Stomach (tissue), 9 donors: ENCODE data around the gene MBIP. TPM values are rescaled to one million over a fixed set of nuclear protein-coding genes. Genes with fewer than 3 reads are reported as not detected.

Source experiments
- DNase-seq, 2 donors: peaks; one replicate each; pipeline versions ENCODE4 v3.0.0 to v3.0.0-alpha.2; 2013 to 2019
- H3K27ac ChIP-seq, 5 donors: fragments of 200-600 bp in 4 of 5; sonication (generic) in 4 of 5; one replicate each; pipeline ENCODE4 v1.5.1; 2013 to 2019; ENCODE audit warnings: mild to moderate bottlenecking in 1 of 5, moderate library complexity in 1 of 5
- H3K27me3 ChIP-seq, 3 donors: fragments of 200-600 bp; sonication (generic); one replicate each; pipeline ENCODE4 v1.5.1; 2017 to 2019; ENCODE audit warnings: mixed run types in 1 of 3
- H3K36me3 ChIP-seq, 4 donors: fragments of 200-600 bp; sonication (generic); 1 replicate in 3 of 4; 2 replicates in 1 of 4; pipeline ENCODE4 v1.5.1; 2016 to 2019
- H3K4me1 ChIP-seq, 4 donors: fragments of 200-600 bp; sonication (generic); one replicate each; pipeline ENCODE4 v1.5.1; 2016 to 2019
- H3K4me3 ChIP-seq, 4 donors: fragments of 200-600 bp; sonication (generic) in 3 of 4; one replicate each; pipeline ENCODE4 v1.5.1; 2016 to 2019; ENCODE audit warnings: mild to moderate bottlenecking in 1 of 4
- H3K9me3 ChIP-seq, 4 donors: fragments of 200-600 bp; sonication (generic); one replicate each; pipeline ENCODE4 v1.5.1; 2016 to 2019
- CTCF ChIP-seq, 7 experiments: fragments of 450-650 bp in 4 of 7; fragments of 200-600 bp in 3 of 7; sonication (generic) in 3 of 7; IDR thresholded peaks; one replicate each; pipeline ENCODE4 v1.5.1; 2016 to 2019; ENCODE audit warnings: antibody characterized with exemption in 7 of 7, control low read depth in 2 of 7, mild to moderate bottlenecking in 1 of 7
- EP300 ChIP-seq: sonication (generic); formaldehyde crosslinking; IDR thresholded peaks from one replicate; pipeline ENCODE4 v1.6.1; 2017; ENCODE audit warnings: antibody characterized with exemption
- POLR2A ChIP-seq, 4 donors: fragments of 450-650 bp; IDR thresholded peaks; one replicate each; pipeline ENCODE4 v1.6.1; 2016; ENCODE audit warnings: antibody characterized with exemption in 4 of 4, control low read depth in 2 of 4, mild to moderate bottlenecking in 1 of 4, moderate library complexity in 1 of 4
- POLR2AphosphoS5 ChIP-seq, 3 donors: sonication (generic); formaldehyde crosslinking; IDR thresholded peaks; one replicate each; pipeline ENCODE4 v1.6.1; 2016; ENCODE audit warnings: antibody characterized with exemption in 3 of 3
- WGBS, 5 donors: extraction: QIAGEN DNeasy Blood & Tissue Kit in 3 of 5; methylation state at CpG; one replicate each; pipeline versions ENCODE4 v1.1.5 to v1.1.7; 2013 to 2018; 5-methylcytosine and 5-hydroxymethylcytosine counted together
- intact Hi-C: fragments of 100-400 bp; cut with DNase I; formaldehyde crosslinking; loops from one replicate; pipeline ENCODE4 v1.15.1; 2023; ENCODE audit warnings: low total_unique reads
- polyA plus RNA-seq, 3 donors: library from polyadenylated mRNA; stranded (reverse); fragments of 200-250 nt; gene quantifications; one replicate each; pipeline ENCODE4 v1.2.3, GENCODE V29; 2013
- total RNA-seq, 5 donors: library from RNA; depleted of rRNA; stranded (reverse); fragments of >200 nt; gene quantifications; one replicate each; pipeline versions ENCODE4 v1.1.0 to v1.2.3, GENCODE V29; 2014 to 2016
- donor health status: healthy with polysubstance abuse.
- donor health status: Bipolar disorder and iron deficiency.
- donor health status: healthy.

The MBIP gene
- total and polyA plus RNA-seq, 8 donors: 13.0 to 57.4 (median 38.5) TPM

- WGBS, 5 donors: 37 to 77% (median 72%) methylated on average over 1 of the region's 1 CpG
- TF ChIP-seq EP300 (no peak), POLR2A (IDR thresholded peaks at IDR 0.05) (no peak), POLR2AphosphoS5 (IDR thresholded peaks at IDR 0.05) (no peak), CTCF (IDR thresholded peaks at IDR 0.05) (no peak)
- Histone ChIP-seq H3K36me3 (no peaks in the 10 kb centered on the region), H3K27ac (no peak overlapping the region), H3K4me3 (no peak overlapping the region), H3K4me1 (peaks cover 0 to 12% (median 11%) of the 10 kb centered on the region in 4 donors), H3K27me3 (peaks cover 0 to 37% (median 9%) of the 10 kb centered on the region in 3 donors), H3K9me3 (no peaks in the 10 kb centered on the region)
- DNase-seq: no peak
- intact Hi-C loops: no loop called here
Measured at GRCh38 chr14:36271222-36271621, 49.2 kb downstream of the MBIP start.

- no peaks in the 10 kb centered on the region for H3K36me3 ChIP-seq
- H3K27ac ChIP-seq: no peak overlapping the region
- H3K4me1 ChIP-seq: peaks cover 0 to 12% (median 11%) of the 10 kb centered on the region in 4 donors
- H3K9me3 ChIP-seq: no peaks in the 10 kb centered on the region
- peaks cover 0 to 37% (median 9%) of the 10 kb centered on the region in 3 donors for H3K27me3 ChIP-seq
- TF ChIP-seq POLR2AphosphoS5 (IDR thresholded peaks at IDR 0.05): no peak
- TF ChIP-seq POLR2A (IDR thresholded peaks at IDR 0.05): no peak
- no peak for TF ChIP-seq CTCF (IDR thresholded peaks at IDR 0.05)
- no peak for TF ChIP-seq EP300
- no peak for DNase-seq
- intact Hi-C loops: no loop called here
- 70 to 92% (median 81%) methylated on average over 2 of the region's 2 CpGs for WGBS, 5 donors
- H3K4me3 ChIP-seq: no peak overlapping the region
Measured at GRCh38 chr14:36270191-36270590, 50.2 kb downstream of the MBIP start.

GRCh38 chr14:36268121-36268520, 52.3 kb downstream of the MBIP start:
- no peak overlapping the region for H3K27ac ChIP-seq

GRCh38 chr14:36264595-36264994, 55.8 kb downstream of the MBIP start:
- intact Hi-C loops: no loop called here
- Histone ChIP-seq H3K4me3 (no peak overlapping the region), H3K27me3 (no peaks in the 10 kb centered on the region), H3K9me3 (no peaks in the 10 kb centered on the region), H3K36me3 (no peaks in the 10 kb centered on the region), H3K27ac (no peak overlapping the region), H3K4me1 (no peaks in the 10 kb centered on the region)
- TF ChIP-seq POLR2AphosphoS5 (IDR thresholded peaks at IDR 0.05): no peak
- TF ChIP-seq POLR2A (IDR thresholded peaks at IDR 0.05): no peak
- TF ChIP-seq CTCF (IDR thresholded peaks at IDR 0.05): no peak
- no peak for TF ChIP-seq EP300
- 91 to 95% (median 93%) methylated on average over 2 of the region's 2 CpGs for WGBS, 5 donors
- DNase-seq: no peak

More at GRCh38 chr14:36268121-36268520, 52.3 kb downstream of the MBIP start:
- DNase-seq: no peak
- no peak overlapping the region for H3K4me3 ChIP-seq
- no peaks in the 10 kb centered on the region for H3K9me3 ChIP-seq
- H3K4me1 ChIP-seq: peaks cover 0 to 12% (median 11%) of the 10 kb centered on the region in 4 donors
- intact Hi-C loops: no loop called here
- H3K27me3 ChIP-seq: peaks cover 0 to 23% (median 9%) of the 10 kb centered on the region in 3 donors
- WGBS, 5 donors: 83 to 93% (median 86%) methylated on average over 3 of the region's 3 CpGs
- H3K36me3 ChIP-seq: no peaks in the 10 kb centered on the region
- TF ChIP-seq POLR2A (IDR thresholded peaks at IDR 0.05) (no peak), CTCF (IDR thresholded peaks at IDR 0.05) (no peak), POLR2AphosphoS5 (IDR thresholded peaks at IDR 0.05) (no peak), EP300 (no peak)
